Ammon's horn (tissue), 1 donor: ENCODE results near the gene BORCS6.

Experiments
- DNase-seq: peaks from one replicate; pipeline ENCODE4 v3.0.0-alpha.2; 2016; ENCODE audit warnings: low spot score

Gene BORCS6

GRCh38 chr17:8154608-8155155 is 35.3 kb downstream of the BORCS6 start:
- no peak for DNase-seq

- peak; percentile 97 for DNase-seq
These were observed 35.9 kb downstream of the BORCS6 start for GRCh38 chr17:8153957-8154607.

GRCh38 chr17:8153525-8153956 is 36.4 kb downstream of the BORCS6 start:
- DNase-seq, result peak; percentile 91

GRCh38 chr17:8153031-8153451 is 36.9 kb downstream of the BORCS6 start:
- no peak for DNase-seq

GRCh38 chr17:8152112-8152775 is 37.7 kb downstream of the BORCS6 start, which contains the start of gene PER1:
Gene PER1 (minus strand): TSS chr17:8152404. CDS start chr17:8150706, 1,698 bp downstream.
- DNase-seq, result peak; percentile 96

GRCh38 chr17:8151641-8152111 is 38.3 kb downstream of the BORCS6 start:
- peak; percentile 80 for DNase-seq

GRCh38 chr17:8151120-8151640 is 38.8 kb downstream of the BORCS6 start:
- DNase-seq, result peak; percentile 91

- DNase-seq, result no peak
These were observed 39.5 kb downstream of the BORCS6 start for GRCh38 chr17:8150194-8151119.

- DNase-seq, result no peak
These were observed 40.4 kb downstream of the BORCS6 start for GRCh38 chr17:8149419-8150193.

- no peak for DNase-seq
These were observed 41.4 kb downstream of the BORCS6 start for GRCh38 chr17:8148560-8148959.

- DNase-seq, result no peak
These were observed 42.1 kb downstream of the BORCS6 start for GRCh38 chr17:8147805-8148404.

GRCh38 chr17:8147141-8147804 is 42.7 kb downstream of the BORCS6 start:
- DNase-seq, result no peak

GRCh38 chr17:8146381-8147140 is 43.4 kb downstream of the BORCS6 start:
- DNase-seq, result no peak

- no peak for DNase-seq
These were observed 44.2 kb downstream of the BORCS6 start for GRCh38 chr17:8145811-8146210.

GRCh38 chr17:8144401-8145231 is 45.4 kb downstream of the BORCS6 start:
- DNase-seq, result no peak

- DNase-seq, result no peak
These were observed 46.2 kb downstream of the BORCS6 start for GRCh38 chr17:8143581-8144400.

GRCh38 chr17:8142887-8143580 is 46.9 kb downstream of the BORCS6 start:
- DNase-seq, result no peak
